ENCODE data around the gene MYO3B. TPM values are rescaled to one million over a fixed set of nuclear protein-coding genes. Genes with fewer than 3 reads are reported as not detected.

Gene MYO3B
- total RNA-seq, 1 donor from 2014 or later = 0.05 TPM

GRCh38 chr2:170264865-170265264 is 86.9 kb downstream of the MYO3B start:
- no peak overlapping the region for H3K4me3 ChIP-seq
- no peaks in the 10 kb centered on the region for H3K36me3 ChIP-seq
- peaks cover 29% of the 10 kb centered on the region for H3K9me3 ChIP-seq (replicated peaks)
- intact Hi-C loops (cut with micrococcal nuclease) = no loop called here
- no peak for TF ChIP-seq CTCF (IDR thresholded peaks at IDR 0.05; ENCODE audit: borderline replicate concordance)
- no peaks in the 10 kb centered on the region for H3K4me1 ChIP-seq
- H3K27me3 ChIP-seq (ENCODE audit: low read depth) = no peaks in the 10 kb centered on the region
- DNase-seq = no peak
- H3K27ac ChIP-seq (replicated peaks) = no peak overlapping the region

GRCh38 chr2:170265321-170265720 is 87.4 kb downstream of the MYO3B start:
- Histone ChIP-seq H3K9me3 (replicated peaks) (peaks cover 24% of the 10 kb centered on the region), H3K36me3 (no peaks in the 10 kb centered on the region), H3K4me1 (no peaks in the 10 kb centered on the region), H3K27ac (replicated peaks) (no peak overlapping the region), H3K4me3 (no peak overlapping the region), H3K27me3 (ENCODE audit: low read depth) (no peaks in the 10 kb centered on the region)
- DNase-seq = no peak
- intact Hi-C loops (cut with micrococcal nuclease) = no loop called here
- TF ChIP-seq CTCF (IDR thresholded peaks at IDR 0.05; ENCODE audit: borderline replicate concordance) = no peak

- no peak for TF ChIP-seq CTCF (IDR thresholded peaks at IDR 0.05; ENCODE audit: borderline replicate concordance)
These were observed 88.4 kb downstream of the MYO3B start for GRCh38 chr2:170266358-170266757.

GRCh38 chr2:170267071-170267470 is 89.1 kb downstream of the MYO3B start:
- no peak for TF ChIP-seq CTCF (IDR thresholded peaks at IDR 0.05; ENCODE audit: borderline replicate concordance)
- Histone ChIP-seq H3K4me3 (no peak overlapping the region), H3K27me3 (ENCODE audit: low read depth) (no peaks in the 10 kb centered on the region), H3K27ac (replicated peaks) (no peak overlapping the region), H3K4me1 (no peaks in the 10 kb centered on the region), H3K9me3 (replicated peaks) (peaks cover 16% of the 10 kb centered on the region), H3K36me3 (no peaks in the 10 kb centered on the region)
- DNase-seq = no peak
- intact Hi-C loops (cut with micrococcal nuclease) = no loop called here

More at GRCh38 chr2:170266358-170266757, 88.4 kb downstream of the MYO3B start:
- Histone ChIP-seq H3K4me1 (no peaks in the 10 kb centered on the region), H3K4me3 (no peak overlapping the region), H3K36me3 (no peaks in the 10 kb centered on the region), H3K27me3 (ENCODE audit: low read depth) (no peaks in the 10 kb centered on the region), H3K27ac (replicated peaks) (no peak overlapping the region), H3K9me3 (replicated peaks) (peaks cover 17% of the 10 kb centered on the region)
- intact Hi-C loops (cut with micrococcal nuclease) = no loop called here
- no peak for DNase-seq

- TF ChIP-seq CTCF (IDR thresholded peaks at IDR 0.05; ENCODE audit: borderline replicate concordance) = no peak
- no peak for DNase-seq
- Histone ChIP-seq H3K4me3 (no peak overlapping the region), H3K4me1 (no peaks in the 10 kb centered on the region), H3K27me3 (ENCODE audit: low read depth) (no peaks in the 10 kb centered on the region), H3K27ac (replicated peaks) (no peak overlapping the region), H3K36me3 (no peaks in the 10 kb centered on the region), H3K9me3 (replicated peaks) (no peaks in the 10 kb centered on the region)
- intact Hi-C loops (cut with micrococcal nuclease) = no loop called here
These were observed 92.4 kb downstream of the MYO3B start for GRCh38 chr2:170270278-170270864.
